Activated T-cell treated with anti-CD3 and anti-CD28 coated beads, Interleukin-2, amount 50 U/mL, for 4 hours (primary cell): Measurements from ENCODE around the gene ZNF841. TPM values are rescaled to one million over a fixed set of nuclear protein-coding genes. Genes with fewer than 3 reads are reported as not detected.

Experiments used
- ATAC-seq, 2 donors: fragments of 200-7000 bp; cut with Tn5 transposase; one replicate each; pipeline ENCODE4 v1.10.0; 2021
- DNase-seq: peaks from one replicate; pipeline ENCODE4 v3.0.0-alpha.2; 2020
- H3K27me3 Mint-ChIP-seq: one replicate; pipeline ENCODE4 v1.8.0; 2021; ENCODE audit warnings: low read depth, mixed read lengths
- H3K36me3 Mint-ChIP-seq: one replicate; pipeline ENCODE4 v1.8.0; 2022; ENCODE audit warnings: mixed read lengths; ENCODE audit not compliant: insufficient read depth
- H3K4me1 Mint-ChIP-seq: one replicate; pipeline ENCODE4 v1.8.0; 2021; ENCODE audit warnings: low read depth, mixed read lengths
- H3K4me3 Mint-ChIP-seq: one replicate; pipeline ENCODE4 v1.8.0; 2021; ENCODE audit warnings: mild to moderate bottlenecking, moderate library complexity, mixed read lengths
- H3K9me3 Mint-ChIP-seq: one replicate; pipeline ENCODE4 v1.8.0; 2021; ENCODE audit warnings: mixed read lengths
- total RNA-seq, 3 donors: library from RNA; stranded (reverse); gene quantifications; one replicate each; pipeline ENCODE4 v1.2.1, GENCODE V29; 2021

ZNF841 gene
- total RNA-seq = 1 to 10 TPM; 8.0 to 8.7 (median 8.4) TPM

DNA sequence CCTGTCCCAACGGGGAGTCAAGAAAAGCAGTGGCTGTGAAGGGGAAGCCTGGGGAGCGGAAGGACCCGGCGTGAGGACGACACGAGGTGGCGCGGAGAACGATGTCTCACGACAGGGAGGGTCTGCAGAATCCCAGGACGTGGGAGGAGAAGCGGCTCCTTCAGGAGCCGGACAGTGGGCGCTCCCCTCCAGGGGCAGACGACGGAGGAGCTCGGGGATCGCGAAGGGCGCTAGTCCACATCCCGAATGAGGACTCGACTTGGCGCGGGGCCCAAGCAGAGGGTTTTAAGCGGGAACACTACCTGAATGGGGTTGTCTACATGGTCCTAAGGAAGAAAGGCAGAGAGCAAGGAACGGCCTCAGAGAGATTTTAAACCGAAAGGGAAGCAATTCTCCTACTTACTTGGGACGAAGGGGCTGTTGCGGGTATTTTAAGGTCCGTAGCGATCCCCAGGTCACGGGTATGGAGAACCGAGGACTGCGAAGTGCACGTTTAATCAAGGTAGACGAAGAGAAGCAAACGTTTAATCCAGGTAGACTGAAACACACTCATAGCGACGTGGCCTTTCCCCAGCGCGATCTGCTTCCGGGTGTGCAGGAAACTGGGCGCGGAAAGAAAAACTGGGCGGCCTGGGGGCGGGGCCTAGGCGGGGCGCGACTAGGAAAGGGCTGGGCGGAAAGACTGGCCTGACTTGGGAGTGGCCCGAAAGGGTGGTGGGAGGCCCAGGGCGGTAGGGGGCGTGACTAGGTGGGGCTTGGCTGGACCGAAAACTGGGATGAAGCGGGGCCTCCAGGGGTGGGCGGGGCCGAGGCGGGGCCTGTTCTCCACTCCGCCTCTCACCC lies at the start of gene ZNF841:
ZNF841 (minus strand) TSS at position 594 of the 843 bp plus-strand sequence. CDS start 10,964 bp downstream, outside the sequence.
- peak; percentile 98 for ATAC-seq
- Mint-ChIP-seq H3K4me1 (peaks cover 37% of the 10 kb centered on the region), H3K4me3 (peak within 1 kb of the TSS; percentile 95), H3K36me3 (peaks cover 39% of the 10 kb centered on the region), H3K27me3 (no peaks in the 10 kb centered on the region), H3K9me3 (peaks cover 49% of the 10 kb centered on the region)
- DNase-seq = peak; percentile 80

DNA sequence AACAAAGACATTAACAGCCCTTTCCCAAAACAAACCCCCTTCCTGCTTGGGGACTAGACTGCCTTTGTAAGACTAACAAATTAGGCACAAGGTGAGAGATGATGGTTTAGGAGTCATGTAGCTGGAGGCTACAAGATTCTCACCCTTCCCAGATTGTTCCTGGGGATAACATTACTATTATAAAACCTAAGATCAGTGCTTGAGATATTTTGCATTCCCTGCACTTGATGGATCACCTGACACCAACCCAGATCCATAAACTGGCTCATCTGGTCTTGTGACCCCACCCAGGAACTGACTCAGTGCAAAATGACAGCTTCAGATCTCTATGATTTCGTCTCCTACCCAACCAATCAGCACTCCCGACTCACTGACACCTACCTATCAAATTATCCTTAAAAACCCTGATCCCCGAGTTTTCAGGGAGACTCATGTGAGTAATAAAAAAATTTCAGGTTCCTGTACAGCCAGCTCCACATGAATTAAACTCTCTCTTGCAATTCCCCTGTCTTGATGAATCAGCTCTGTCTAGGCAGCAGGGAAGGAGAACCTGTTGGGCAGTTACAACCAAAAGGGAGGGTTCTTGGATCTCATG lies 46.5 kb upstream of the ZNF841 start:
- Mint-ChIP-seq H3K9me3 (peaks cover 13% of the 10 kb centered on the region), H3K36me3 (no peaks in the 10 kb centered on the region), H3K4me1 (peaks cover 21% of the 10 kb centered on the region)

DNA sequence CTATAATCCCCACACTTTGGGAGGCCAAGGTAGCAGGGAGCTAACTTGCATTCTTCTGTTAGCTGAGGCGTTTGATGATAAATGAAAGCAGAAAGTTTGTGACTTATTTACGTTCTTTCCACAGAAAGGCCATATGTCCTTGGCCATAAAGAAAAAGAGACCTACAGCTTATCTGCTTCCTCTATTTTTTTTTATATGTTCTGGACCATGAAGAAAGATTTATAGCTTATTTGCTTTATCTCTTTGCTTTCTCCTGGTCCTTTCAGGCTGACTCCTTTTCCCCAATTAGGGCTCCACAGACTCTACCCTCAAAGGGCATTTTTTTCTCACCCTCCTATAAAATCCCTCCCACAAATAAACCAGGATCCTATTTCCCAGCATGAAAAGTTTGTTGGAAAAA lies 45.6 kb upstream of the ZNF841 start:
- Mint-ChIP-seq H3K4me1 (peaks cover 21% of the 10 kb centered on the region), H3K9me3 (peaks cover 13% of the 10 kb centered on the region), H3K4me3 (no peak overlapping the region), H3K36me3 (no peaks in the 10 kb centered on the region), H3K27me3 (no peaks in the 10 kb centered on the region)
- DNase-seq (no peak), ATAC-seq (no peak)

More for the DNA sequence above, 46.5 kb upstream of the ZNF841 start:
- H3K4me3 Mint-ChIP-seq = no peak overlapping the region
- ATAC-seq (no peak), DNase-seq (no peak)
- H3K27me3 Mint-ChIP-seq = no peaks in the 10 kb centered on the region

DNA sequence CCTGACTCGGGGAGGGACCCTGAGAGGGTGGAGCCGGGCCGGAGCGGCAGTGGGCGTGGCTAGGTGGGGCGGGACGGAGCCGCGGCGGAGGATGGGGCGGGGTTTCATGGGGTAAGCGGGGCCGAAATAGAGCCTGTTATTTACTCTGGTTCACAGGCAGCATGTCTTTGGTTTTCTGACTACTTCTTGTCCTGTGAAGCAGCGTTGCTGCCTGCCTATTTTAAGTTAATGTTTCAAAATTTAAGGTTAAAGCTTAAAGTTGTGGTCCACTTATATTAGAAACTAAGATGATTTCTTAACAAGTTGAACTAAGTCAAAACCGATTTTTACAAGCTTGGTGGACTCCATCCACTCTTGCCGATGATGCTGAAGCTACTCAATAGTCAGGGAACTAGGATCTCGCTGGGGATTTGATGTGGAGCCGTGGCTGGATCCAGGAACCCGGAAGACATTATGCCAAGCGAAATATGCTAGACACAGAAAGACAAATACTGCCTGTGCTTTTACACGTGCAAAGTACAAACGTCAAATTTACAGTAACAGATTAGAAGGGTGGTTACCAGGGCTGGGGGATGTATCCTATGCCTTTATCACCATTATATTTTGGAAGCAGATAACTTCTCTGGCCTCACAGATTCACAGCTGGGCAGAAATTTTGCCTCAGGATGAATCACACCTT lies 44.6 kb upstream of the ZNF841 start:
- peak overlapping the region; percentile 94 for H3K4me3 Mint-ChIP-seq
- no peaks in the 10 kb centered on the region for H3K27me3 Mint-ChIP-seq
- ATAC-seq = peak; percentile 98 to 99
- DNase-seq = peak; percentile 98
- H3K4me1 Mint-ChIP-seq = peaks cover 21% of the 10 kb centered on the region
- H3K9me3 Mint-ChIP-seq = peaks cover 12% of the 10 kb centered on the region
- peaks cover 5% of the 10 kb centered on the region for H3K36me3 Mint-ChIP-seq

DNA sequence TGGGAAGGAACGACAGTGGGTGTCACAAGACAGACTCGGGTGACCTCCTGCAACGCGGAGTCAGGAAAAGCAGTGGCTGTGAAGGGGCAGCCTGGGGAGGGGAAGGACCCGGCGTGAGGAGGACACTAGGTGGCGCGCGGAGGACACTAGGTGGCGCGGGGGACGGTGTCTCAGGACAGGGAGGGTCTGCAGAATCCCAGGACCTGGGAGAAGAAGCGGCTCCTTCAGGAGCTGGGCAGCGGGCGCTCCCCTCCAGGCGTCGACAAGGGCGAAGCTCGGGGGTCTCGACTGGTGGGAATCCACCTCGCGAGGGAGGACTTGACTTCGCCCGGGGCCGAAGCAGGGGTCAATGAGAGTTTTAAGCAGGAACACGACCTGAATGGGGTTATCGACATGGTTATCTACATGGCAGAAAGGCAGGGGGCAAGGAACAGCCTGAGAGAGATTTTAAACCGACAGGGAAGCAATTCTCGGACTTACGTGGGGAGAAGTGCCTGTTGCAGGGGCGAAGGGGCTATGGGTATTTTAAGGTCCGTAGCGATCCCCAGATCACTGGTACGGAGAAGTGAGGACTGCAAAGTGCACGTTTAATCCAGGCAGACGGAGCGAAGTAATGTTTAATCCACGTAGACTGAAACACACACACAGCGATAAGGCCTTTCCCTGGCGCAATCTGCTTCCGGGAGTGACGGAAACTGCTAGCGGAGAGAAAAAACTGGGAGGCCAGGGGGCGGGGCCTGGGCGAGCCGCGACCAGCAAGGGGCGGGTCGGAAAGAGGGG lies 43.9 kb upstream of the ZNF841 start, which contains the start of gene ZNF616:
ZNF616 (minus strand) TSS at position 687 of the 780 bp plus-strand sequence. CDS start 9,426 bp downstream, outside the sequence.
- Mint-ChIP-seq H3K36me3 (peaks cover 11% of the 10 kb centered on the region), H3K27me3 (no peaks in the 10 kb centered on the region), H3K4me1 (peaks cover 23% of the 10 kb centered on the region), H3K9me3 (peaks cover 11% of the 10 kb centered on the region), H3K4me3 (peak within 1 kb of the TSS; percentile 94)
- DNase-seq (peak; percentile 60), ATAC-seq (peak; percentile 76 to 78)

DNA sequence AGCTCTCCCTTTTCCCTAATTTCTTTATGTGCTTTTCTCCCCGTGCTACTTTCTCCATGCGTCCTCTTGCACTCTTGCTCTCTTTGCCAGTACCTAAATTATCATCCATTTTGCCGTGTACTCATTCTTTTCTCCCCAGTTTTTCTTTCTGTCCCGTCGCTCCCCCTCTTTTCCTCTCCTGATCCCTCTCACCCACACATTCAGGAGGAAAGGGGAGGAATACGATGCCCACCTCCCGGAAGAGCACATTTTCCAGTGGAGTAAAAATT lies 43.4 kb upstream of the ZNF841 start:
- no peak for DNase-seq
- Mint-ChIP-seq H3K27me3 (no peaks in the 10 kb centered on the region), H3K4me3 (peak overlapping the region; percentile 94), H3K36me3 (peaks cover 14% of the 10 kb centered on the region), H3K9me3 (peaks cover 13% of the 10 kb centered on the region), H3K4me1 (peaks cover 23% of the 10 kb centered on the region)
- no peak for ATAC-seq

DNA sequence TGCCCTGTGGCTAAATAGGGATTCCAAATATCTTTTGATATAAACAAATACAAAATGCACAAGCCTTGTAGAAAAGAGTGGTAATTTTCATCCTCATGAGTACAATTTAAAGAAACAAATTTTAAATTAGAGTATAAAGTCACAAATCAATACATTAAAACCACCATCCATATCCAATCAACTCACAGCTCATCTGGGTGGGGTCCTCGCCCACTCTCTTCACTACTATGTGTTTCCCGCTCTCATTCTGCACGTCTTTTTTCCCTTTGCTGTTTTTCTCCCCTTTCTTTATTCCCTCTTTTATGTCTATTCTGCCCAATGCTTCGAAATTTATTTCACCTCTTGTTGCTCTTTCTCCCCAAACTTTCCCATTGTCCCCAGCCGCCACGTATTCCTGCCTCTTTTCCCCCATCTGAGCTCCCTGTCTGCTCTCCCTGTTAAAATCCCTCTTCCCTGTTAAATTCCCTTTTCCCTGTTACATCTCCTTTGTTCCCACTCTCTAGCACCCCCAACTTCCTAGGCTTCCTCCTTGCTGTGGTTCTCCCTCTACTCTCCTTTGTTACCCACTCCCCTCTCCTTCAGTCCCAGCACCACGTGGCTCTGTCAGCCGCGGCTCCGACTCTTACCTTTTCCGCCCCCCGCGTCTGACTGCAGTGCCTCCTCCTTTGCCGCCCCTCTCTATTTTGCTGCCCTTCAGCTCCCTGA lies 42.9 kb upstream of the ZNF841 start:
- Mint-ChIP-seq H3K4me3 (peak overlapping the region; percentile 94), H3K4me1 (peaks cover 23% of the 10 kb centered on the region), H3K36me3 (peaks cover 17% of the 10 kb centered on the region), H3K27me3 (no peaks in the 10 kb centered on the region), H3K9me3 (peaks cover 15% of the 10 kb centered on the region)
- DNase-seq (peak; percentile 9), ATAC-seq (no peak)

DNA sequence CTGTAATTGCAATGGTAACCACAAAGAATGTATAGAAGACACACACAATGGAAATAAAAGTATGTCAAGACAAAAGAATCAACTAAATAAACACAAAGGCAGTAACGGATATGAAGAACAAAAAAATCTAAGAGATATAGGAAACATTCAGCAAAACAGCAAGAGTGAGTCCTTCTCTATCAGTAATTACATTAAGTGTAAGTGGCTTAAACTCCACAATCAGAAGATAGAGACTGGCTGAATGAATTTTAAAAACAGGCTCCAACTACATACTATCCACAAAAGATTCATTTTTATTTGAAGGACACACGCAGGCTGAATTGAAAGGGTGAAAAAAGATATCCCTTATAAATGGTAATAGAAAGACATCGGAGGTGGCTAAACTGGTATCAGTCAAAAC lies 24.7 kb upstream of the ZNF841 start:
- no peaks in the 10 kb centered on the region for H3K4me1 Mint-ChIP-seq
- H3K36me3 Mint-ChIP-seq = peaks cover 90% of the 10 kb centered on the region
- H3K27me3 Mint-ChIP-seq = no peaks in the 10 kb centered on the region
- ATAC-seq (no peak), DNase-seq (no peak)
- peaks cover 63% of the 10 kb centered on the region for H3K9me3 Mint-ChIP-seq
- H3K4me3 Mint-ChIP-seq = no peak overlapping the region

DNA sequence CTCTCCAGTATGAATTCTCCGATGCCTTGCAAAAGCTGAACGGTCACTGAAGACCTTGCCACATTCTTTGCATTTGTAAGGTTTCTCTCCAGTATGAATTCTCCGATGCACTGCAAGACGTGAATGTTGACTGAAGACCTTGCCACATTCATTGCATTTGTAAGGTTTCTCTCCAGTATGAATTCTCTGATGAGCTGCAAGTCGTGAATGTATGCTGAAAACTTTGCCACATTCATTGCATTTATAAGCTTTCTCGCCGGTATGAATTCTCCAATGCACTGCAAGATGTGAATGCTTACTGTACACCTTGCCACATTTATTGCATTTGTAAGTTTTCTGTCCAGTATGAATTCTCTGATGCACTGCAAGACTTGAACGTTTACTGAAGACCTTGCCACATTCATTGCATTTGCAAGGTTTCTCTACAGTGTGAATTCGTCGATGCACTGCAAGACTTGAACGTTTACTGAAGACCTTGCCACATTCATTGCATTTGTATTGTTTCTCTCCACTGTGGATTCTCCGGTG lies 20.0 kb upstream of the ZNF841 start:
- DNase-seq (no peak), ATAC-seq (no peak)
- H3K4me3 Mint-ChIP-seq = no peak overlapping the region
- peaks cover 63% of the 10 kb centered on the region for H3K36me3 Mint-ChIP-seq
- H3K9me3 Mint-ChIP-seq = peaks cover 75% of the 10 kb centered on the region
- H3K27me3 Mint-ChIP-seq = no peaks in the 10 kb centered on the region
- H3K4me1 Mint-ChIP-seq = no peaks in the 10 kb centered on the region

DNA sequence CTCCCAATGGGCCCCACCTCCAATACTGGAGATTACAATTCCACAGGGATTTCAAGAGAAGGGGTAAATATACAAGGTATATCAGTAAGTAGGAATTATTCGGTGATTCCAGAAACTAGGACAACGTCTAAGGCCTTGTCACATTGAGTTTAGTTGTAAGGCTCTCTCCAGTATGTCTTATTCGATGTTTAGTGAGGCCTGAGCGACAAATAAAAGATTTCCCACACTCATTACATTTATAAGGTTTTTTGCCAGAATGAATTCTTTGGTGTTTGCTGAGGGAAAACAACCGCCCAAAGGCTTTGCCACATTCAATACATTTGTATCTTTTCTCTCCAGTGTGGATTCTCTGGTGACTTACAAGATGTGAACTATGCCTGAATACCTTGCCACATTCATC lies 19.1 kb upstream of the ZNF841 start:
- H3K9me3 Mint-ChIP-seq = peaks cover 73% of the 10 kb centered on the region
- DNase-seq (no peak), ATAC-seq (no peak)
- H3K36me3 Mint-ChIP-seq = peaks cover 54% of the 10 kb centered on the region
- no peaks in the 10 kb centered on the region for H3K27me3 Mint-ChIP-seq
- H3K4me3 Mint-ChIP-seq = no peak overlapping the region
- H3K4me1 Mint-ChIP-seq = no peaks in the 10 kb centered on the region

DNA sequence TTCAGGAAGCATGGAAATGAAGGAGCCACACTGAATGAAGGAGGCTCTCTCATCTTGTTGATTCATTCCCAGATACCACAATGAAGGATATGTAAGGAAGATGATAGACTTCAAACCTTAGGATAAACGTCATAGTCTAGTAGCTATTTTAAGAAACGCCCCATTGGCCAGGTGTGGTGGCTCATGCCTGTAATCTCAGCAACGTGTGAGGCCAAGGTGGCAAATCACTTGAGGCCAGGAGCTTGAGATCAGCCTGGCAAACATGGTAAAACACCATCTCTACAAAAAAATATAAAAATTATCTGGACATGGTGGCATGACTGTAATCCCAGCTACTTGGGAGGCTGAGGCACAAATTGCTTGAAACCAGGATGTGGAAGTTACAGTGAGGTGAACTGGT lies 17.1 kb upstream of the ZNF841 start:
- peaks cover 68% of the 10 kb centered on the region for H3K9me3 Mint-ChIP-seq
- H3K36me3 Mint-ChIP-seq = peaks cover 33% of the 10 kb centered on the region
- no peak overlapping the region for H3K4me3 Mint-ChIP-seq
- ATAC-seq (no peak), DNase-seq (no peak)
- H3K27me3 Mint-ChIP-seq = no peaks in the 10 kb centered on the region
- no peaks in the 10 kb centered on the region for H3K4me1 Mint-ChIP-seq

DNA sequence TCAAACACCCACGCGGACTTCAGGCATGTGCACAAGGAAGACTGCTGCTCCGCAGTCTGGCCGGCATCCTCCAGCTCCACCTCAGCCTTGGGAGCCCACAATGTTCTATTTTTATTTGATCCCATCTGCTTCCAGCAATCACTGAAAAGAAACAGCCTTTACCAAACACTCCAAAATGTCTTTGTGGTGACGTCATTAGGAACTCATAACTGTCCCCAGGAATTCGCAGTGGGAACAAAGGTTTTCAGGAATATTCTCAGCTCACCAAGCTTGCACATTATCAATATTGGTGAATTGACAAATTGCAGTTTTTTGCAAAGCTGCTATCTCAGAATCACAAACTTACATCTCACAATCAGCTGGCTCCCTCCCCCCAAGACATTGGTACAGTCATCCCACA lies 15.2 kb upstream of the ZNF841 start:
- Mint-ChIP-seq H3K4me1 (no peaks in the 10 kb centered on the region), H3K4me3 (no peak overlapping the region), H3K27me3 (no peaks in the 10 kb centered on the region), H3K9me3 (peaks cover 66% of the 10 kb centered on the region), H3K36me3 (peaks cover 21% of the 10 kb centered on the region)
- ATAC-seq = no peak
- no peak for DNase-seq

DNA sequence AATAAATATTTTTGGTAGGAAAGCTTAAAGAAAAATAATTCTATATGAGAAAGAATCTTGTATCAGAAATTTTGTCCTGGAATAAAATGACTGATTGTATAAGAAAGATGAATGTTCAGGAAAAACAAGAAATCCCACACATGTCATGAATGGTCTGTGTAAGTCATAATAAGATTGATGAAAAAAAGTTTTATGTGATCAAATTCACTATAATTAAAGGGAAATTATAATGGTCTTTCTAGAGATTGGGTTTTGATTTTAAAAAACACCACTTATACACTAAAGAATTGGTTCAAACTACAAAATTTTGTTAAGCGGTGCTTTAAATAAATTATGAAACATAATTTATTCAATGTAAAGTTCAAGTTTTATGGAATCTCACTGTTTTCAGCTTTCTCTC lies 7.2 kb upstream of the ZNF841 start:
- peaks cover 36% of the 10 kb centered on the region for H3K9me3 Mint-ChIP-seq
- DNase-seq = no peak

More for the DNA sequence above, 7.2 kb upstream of the ZNF841 start:
- no peak for ATAC-seq
- Mint-ChIP-seq H3K4me1 (no peaks in the 10 kb centered on the region), H3K4me3 (no peak overlapping the region), H3K27me3 (no peaks in the 10 kb centered on the region), H3K36me3 (peaks cover 5% of the 10 kb centered on the region)
